HL-60 (cell line): ENCODE measurements around the gene ECEL1.

Experiments used
- DNase-seq, 2 experiments: peaks; one replicate each; pipeline ENCODE4 v3.0.0-alpha.2; 2010 to 2020; ENCODE audit warnings: low read depth in 1 of 2, low spot score in 1 of 2
- H3K27ac ChIP-seq: fragments of 250-450 bp; sonication (Bioruptor Pico); replicated peaks from 2 replicates; pipeline ENCODE4 v1.5.1; 2020; ENCODE audit warnings: mild to moderate bottlenecking, moderate library complexity
- H3K27me3 ChIP-seq: fragments of 250-450 bp; sonication (Bioruptor Pico); 2 replicates; pipeline ENCODE4 v1.5.1; 2021; ENCODE audit warnings: mild to moderate bottlenecking, moderate library complexity; ENCODE audit not compliant: insufficient read depth, poor library complexity, severe bottlenecking
- H3K4me3 ChIP-seq: replicated peaks from 2 replicates; pipeline ENCODE4 v1.5.1; 2011; ENCODE audit warnings: mild to moderate bottlenecking, control low read depth, low read length; ENCODE audit not compliant: insufficient read depth
- GABPA ChIP-seq: IDR thresholded peaks from 2 replicates; pipeline ENCODE4 v1.6.1; 2012; ENCODE audit warnings: low read depth
- POLR2AphosphoS5 ChIP-seq: IDR thresholded peaks from 2 replicates; pipeline ENCODE4 v1.6.1; 2012; ENCODE audit warnings: low read depth
- REST ChIP-seq: IDR thresholded peaks from 2 replicates; pipeline ENCODE4 v1.6.1; 2012; ENCODE audit warnings: low read depth; ENCODE audit not compliant: insufficient replicate concordance
- SPI1 ChIP-seq: IDR thresholded peaks from 2 replicates; pipeline ENCODE4 v1.6.1; 2012; ENCODE audit warnings: low read depth, mild to moderate bottlenecking, borderline replicate concordance
- TF ChIP-seq, protein P1 (sequence below): IDR thresholded peaks from one replicate; pipeline ENCODE4 v1.5.1; 2011; ENCODE audit warnings: low read length, control low read depth, inconsistent platforms; ENCODE audit not compliant: insufficient read depth

ECEL1 gene

DNA sequence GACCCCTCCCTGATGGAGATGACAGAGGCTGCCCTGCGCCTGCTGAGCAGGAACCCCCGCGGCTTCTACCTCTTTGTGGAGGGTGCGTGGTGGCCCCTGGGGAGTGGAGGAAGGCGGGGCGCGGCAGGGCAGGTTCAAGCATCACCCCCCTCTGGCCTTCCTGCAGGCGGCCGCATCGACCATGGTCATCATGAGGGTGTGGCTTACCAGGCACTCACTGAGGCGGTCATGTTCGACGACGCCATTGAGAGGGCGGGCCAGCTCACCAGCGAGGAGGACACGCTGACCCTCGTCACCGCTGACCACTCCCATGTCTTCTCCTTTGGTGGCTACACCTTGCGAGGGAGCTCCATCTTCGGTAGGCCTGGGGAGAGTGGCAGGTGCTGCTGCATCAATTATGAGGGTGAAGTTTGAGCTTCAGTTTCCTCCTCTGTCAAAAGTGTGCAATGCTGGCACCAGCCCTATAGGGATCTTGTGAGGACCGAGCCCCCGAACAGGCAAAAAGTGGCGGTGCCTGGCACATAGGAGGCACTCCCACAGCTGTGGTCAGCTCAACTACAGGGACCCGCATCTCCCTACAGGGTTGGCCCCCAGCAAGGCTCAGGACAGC is 29.5 kb downstream of the ECEL1 start:
- no peak for DNase-seq
- TF ChIP-seq REST (no peak), SPI1 (no peak), GABPA (no peak), POLR2AphosphoS5 (no peak)
- TF ChIP-seq, protein P1, sequence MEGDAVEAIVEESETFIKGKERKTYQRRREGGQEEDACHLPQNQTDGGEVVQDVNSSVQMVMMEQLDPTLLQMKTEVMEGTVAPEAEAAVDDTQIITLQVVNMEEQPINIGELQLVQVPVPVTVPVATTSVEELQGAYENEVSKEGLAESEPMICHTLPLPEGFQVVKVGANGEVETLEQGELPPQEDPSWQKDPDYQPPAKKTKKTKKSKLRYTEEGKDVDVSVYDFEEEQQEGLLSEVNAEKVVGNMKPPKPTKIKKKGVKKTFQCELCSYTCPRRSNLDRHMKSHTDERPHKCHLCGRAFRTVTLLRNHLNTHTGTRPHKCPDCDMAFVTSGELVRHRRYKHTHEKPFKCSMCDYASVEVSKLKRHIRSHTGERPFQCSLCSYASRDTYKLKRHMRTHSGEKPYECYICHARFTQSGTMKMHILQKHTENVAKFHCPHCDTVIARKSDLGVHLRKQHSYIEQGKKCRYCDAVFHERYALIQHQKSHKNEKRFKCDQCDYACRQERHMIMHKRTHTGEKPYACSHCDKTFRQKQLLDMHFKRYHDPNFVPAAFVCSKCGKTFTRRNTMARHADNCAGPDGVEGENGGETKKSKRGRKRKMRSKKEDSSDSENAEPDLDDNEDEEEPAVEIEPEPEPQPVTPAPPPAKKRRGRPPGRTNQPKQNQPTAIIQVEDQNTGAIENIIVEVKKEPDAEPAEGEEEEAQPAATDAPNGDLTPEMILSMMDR, result no peak
- no peak overlapping the region for H3K27ac ChIP-seq
- peaks cover 2% of the 10 kb centered on the region for H3K27me3 ChIP-seq
- no peak overlapping the region for H3K4me3 ChIP-seq

DNA sequence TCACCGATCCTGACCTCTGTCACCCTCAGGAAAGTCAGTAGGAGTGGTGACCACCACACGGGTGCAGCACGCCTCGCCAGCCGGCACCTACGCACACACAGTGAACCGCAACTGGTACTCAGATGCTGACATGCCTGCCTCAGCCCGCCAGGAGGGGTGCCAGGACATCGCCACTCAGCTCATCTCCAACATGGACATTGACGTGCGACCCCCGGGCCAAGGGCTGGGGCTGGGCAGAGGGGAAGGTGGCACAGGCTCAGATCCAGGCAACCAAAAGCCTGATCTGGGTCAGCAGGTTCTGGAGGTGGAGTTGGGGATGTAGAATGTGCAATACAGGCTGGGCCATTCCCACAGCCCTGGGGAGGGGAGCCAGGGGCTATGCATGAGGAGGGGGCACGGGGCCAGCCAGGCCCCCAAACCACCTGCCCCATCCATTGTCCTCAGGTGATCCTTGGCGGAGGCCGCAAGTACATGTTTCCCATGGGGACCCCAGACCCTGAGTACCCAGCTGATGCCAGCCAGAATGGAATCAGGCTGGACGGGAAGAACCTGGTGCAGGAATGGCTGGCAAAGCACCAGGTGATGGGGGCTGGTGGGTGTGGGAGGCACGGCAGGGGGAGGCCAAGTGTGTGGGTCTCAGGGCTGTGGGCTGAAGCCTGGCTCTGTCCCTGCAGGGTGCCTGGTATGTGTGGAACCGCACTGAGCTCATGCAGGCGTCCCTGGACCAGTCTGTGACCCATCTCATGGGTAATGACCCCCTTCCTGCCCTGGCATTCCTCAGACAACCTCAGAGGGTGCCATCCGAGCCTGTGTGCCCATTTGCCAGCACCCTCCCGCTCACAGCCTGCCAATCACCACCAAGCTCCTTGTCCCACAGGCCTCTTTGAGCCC is 30.3 kb downstream of the ECEL1 start:
- no peak overlapping the region for H3K27ac ChIP-seq
- TF ChIP-seq, protein P1, result no peak
- TF ChIP-seq GABPA, result no peak
- no peak for TF ChIP-seq REST
- no peak for TF ChIP-seq POLR2AphosphoS5
- no peak for TF ChIP-seq SPI1
- H3K4me3 ChIP-seq, result no peak overlapping the region
- H3K27me3 ChIP-seq, result peaks cover 2% of the 10 kb centered on the region
- no peak for DNase-seq

- TF ChIP-seq REST, result no peak
- TF ChIP-seq SPI1, result no peak
- TF ChIP-seq GABPA, result no peak
- TF ChIP-seq POLR2AphosphoS5, result no peak
- TF ChIP-seq, protein P1, result no peak
- DNase-seq, result no peak
- no peak overlapping the region for H3K27ac ChIP-seq
- H3K27me3 ChIP-seq, result peaks cover 2% of the 10 kb centered on the region
- no peak overlapping the region for H3K4me3 ChIP-seq
These were observed 31.1 kb downstream of the ECEL1 start for GRCh38 chr2:232456296-232457120.
